Keratinocyte (primary cell): ENCODE measurements around the gene FAM193B. TPM values are rescaled to one million over a fixed set of nuclear protein-coding genes. Genes with fewer than 3 reads are reported as not detected.

Experiments
- DNase-seq: peaks from one replicate; pipeline ENCODE4 v3.0.0-alpha.2; 2011; ENCODE audit warnings: low read depth, missing footprints, low spot score
- FAIRE-seq: peaks from 2 replicates; lab custom pipeline; 2011; peaks lifted over from hg19 to GRCh38; lab: Jason Lieb, UNC
- H2AFZ ChIP-seq: 2 replicates; pipeline ENCODE4 v1.6.0; 2012; ENCODE audit warnings: low read length, control low read depth, inconsistent platforms; ENCODE audit not compliant: control insufficient read depth
- H3K27ac ChIP-seq: 2 replicates; pipeline ENCODE4 v1.5.1; 2011; ENCODE audit warnings: low read length; ENCODE audit not compliant: control insufficient read depth, insufficient read depth
- H3K27me3 ChIP-seq: 3 replicates; pipeline ENCODE4 v1.6.0; 2011; ENCODE audit warnings: low read length; ENCODE audit not compliant: control insufficient read depth, insufficient read depth; ENCODE audit errors: extremely low read depth
- H3K36me3 ChIP-seq, 2 experiments: 2 replicates in 1 of 2; 3 replicates in 1 of 2; pipeline ENCODE4 v1.5.1; 2011; ENCODE audit warnings: low read length in 2 of 2, mild to moderate bottlenecking in 1 of 2; ENCODE audit not compliant: control insufficient read depth in 2 of 2, insufficient read depth in 2 of 2; ENCODE audit errors: extremely low read depth in 1 of 2
- H3K4me1 ChIP-seq: 3 replicates; pipeline ENCODE4 v1.5.1; 2011; ENCODE audit warnings: low read length; ENCODE audit not compliant: control insufficient read depth, insufficient read depth; ENCODE audit errors: extremely low read depth
- H3K4me2 ChIP-seq: 3 replicates; pipeline ENCODE4 v1.6.0; 2011; ENCODE audit warnings: low read depth, low read length; ENCODE audit not compliant: control insufficient read depth, insufficient read depth; ENCODE audit errors: extremely low read depth
- H3K4me3 ChIP-seq, 3 experiments: fragments of 200-600 bp in 1 of 3; sonication (generic) in 1 of 3; 2 replicates in 2 of 3; 3 replicates in 1 of 3; pipeline ENCODE4 v1.5.1; 2011 to 2016; ENCODE audit warnings: low read length in 3 of 3, mild to moderate bottlenecking in 3 of 3, control low read depth in 2 of 3, inconsistent platforms in 1 of 3, low read depth in 1 of 3, mixed read lengths in 1 of 3, mixed run types in 1 of 3, moderate library complexity in 1 of 3; ENCODE audit not compliant: control insufficient read depth in 2 of 3, insufficient read depth in 2 of 3; ENCODE audit errors: extremely low read depth in 1 of 3
- H3K79me2 ChIP-seq: 2 replicates; pipeline ENCODE4 v1.6.0; 2012; ENCODE audit warnings: low read length; ENCODE audit not compliant: control insufficient read depth, insufficient read depth
- H3K9ac ChIP-seq: 3 replicates; pipeline ENCODE4 v1.6.0; 2011; ENCODE audit warnings: low read length; ENCODE audit not compliant: control insufficient read depth, insufficient read depth; ENCODE audit errors: extremely low read depth
- H3K9me1 ChIP-seq: 3 replicates; pipeline ENCODE4 v1.6.0; 2011; ENCODE audit warnings: low read length; ENCODE audit not compliant: control insufficient read depth, insufficient read depth; ENCODE audit errors: extremely low read depth
- H3K9me3 ChIP-seq: 2 replicates; pipeline ENCODE4 v1.5.1; 2012; ENCODE audit warnings: low read depth, low read length; ENCODE audit not compliant: control insufficient read depth
- H4K20me1 ChIP-seq: 3 replicates; pipeline ENCODE4 v1.6.0; 2011; ENCODE audit warnings: low read length; ENCODE audit not compliant: control insufficient read depth, insufficient read depth; ENCODE audit errors: extremely low read depth
- EZH2 ChIP-seq: IDR thresholded peaks from one replicate; pipeline ENCODE4 v1.6.1; 2012; ENCODE audit warnings: inconsistent platforms, mild to moderate bottlenecking, low read length, moderate library complexity
- dilution Hi-C: fragments of 300-500 bp; cut with MboI; formaldehyde crosslinking; loops from one replicate; pipeline ENCODE4 v1.7.0; 2020; ENCODE audit warnings: low sequenced_read_pairs; ENCODE audit not compliant: extremely low pct_ligation_motif_present
- polyA plus RNA-seq, 5 experiments: library from polyadenylated mRNA; depleted of rRNA in 3 of 5; stranded (reverse) in 3 of 5; stranded (forward) in 1 of 5; unstranded in 1 of 5; fragments of >200 nt; gene quantifications; 1 replicate in 1 of 5; 2 replicates in 3 of 5; 3 replicates in 1 of 5; pipeline versions ENCODE4 v1.2.1 to v1.2.3, GENCODE V29; 2011 to 2012; ENCODE audit warnings: missing spikeins in 2 of 5, low read depth in 1 of 5, low replicate concordance in 1 of 5
- TF ChIP-seq, protein P1 (sequence below), 3 experiments: IDR thresholded peaks in 1 of 3; conservative IDR thresholded peaks in 1 of 3; optimal IDR thresholded peaks in 1 of 3; 2 replicates in 2 of 3; 3 replicates in 1 of 3; pipeline versions ENCODE3 to v1.5.1; 2011; ENCODE audit warnings: low read length in 3 of 3, mild to moderate bottlenecking in 3 of 3, moderate library complexity in 2 of 3, control low read depth in 1 of 3, inconsistent platforms in 1 of 3; ENCODE audit not compliant: insufficient read depth in 2 of 3; ENCODE audit errors: extremely low read depth in 1 of 3

Gene FAM193B
- polyA plus RNA-seq, 1 donor (not counting 4 experiments of a cell fraction or from before 2014, with no cell fraction given) = 27.5 TPM

DNA sequence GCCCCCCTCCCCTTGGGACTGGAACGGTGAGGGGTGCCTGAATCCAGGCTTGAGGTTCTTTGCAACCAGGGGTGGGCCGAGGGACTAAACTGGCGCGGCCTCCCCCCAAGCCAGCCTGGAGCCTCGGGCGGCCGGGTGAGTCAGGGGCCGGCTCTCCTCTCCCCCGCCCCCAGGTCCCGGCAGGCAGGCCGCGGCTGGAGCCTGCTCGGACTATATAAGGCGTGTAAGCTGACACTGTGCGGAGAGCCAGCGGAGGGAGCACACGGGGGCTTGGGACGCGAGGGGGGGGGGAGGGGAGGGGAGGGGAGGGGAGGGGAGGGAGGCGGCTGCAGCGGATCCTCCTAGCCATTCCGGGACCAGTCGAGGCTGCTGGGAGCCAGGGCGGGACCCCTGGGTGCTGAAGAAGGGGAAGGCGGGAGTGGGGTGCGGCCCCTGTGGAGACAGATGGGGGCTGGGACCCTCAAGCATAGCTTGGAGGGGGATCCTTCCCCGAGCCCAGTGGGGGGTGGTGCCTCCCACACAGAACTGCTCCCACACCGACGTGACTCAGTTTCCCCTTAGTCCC lies 57.6 kb downstream of the FAM193B start:
- dilution Hi-C loops = no loop called here
- H3K79me2 ChIP-seq = peaks cover 21% of the 10 kb centered on the region
- H3K27ac ChIP-seq = peak overlapping the region; percentile 67
- H2AFZ ChIP-seq = no peak overlapping the region
- no peaks in the 10 kb centered on the region for H3K9me3 ChIP-seq
- H3K4me1 ChIP-seq = peaks cover 42% of the 10 kb centered on the region
- H3K9me1 ChIP-seq = peaks cover 4% of the 10 kb centered on the region
- peak overlapping the region; percentile 77 to 81 (median 77) for H3K4me3 ChIP-seq
- H3K9ac ChIP-seq = peak overlapping the region; percentile 83
- peaks cover 3 to 12% of the 10 kb centered on the region in 2 experiments for H3K36me3 ChIP-seq
- no peaks in the 10 kb centered on the region for H3K27me3 ChIP-seq
- no peaks in the 10 kb centered on the region for H4K20me1 ChIP-seq
- DNase-seq = no peak
- peak overlapping the region; percentile 92 for H3K4me2 ChIP-seq
- TF ChIP-seq, protein P1, sequence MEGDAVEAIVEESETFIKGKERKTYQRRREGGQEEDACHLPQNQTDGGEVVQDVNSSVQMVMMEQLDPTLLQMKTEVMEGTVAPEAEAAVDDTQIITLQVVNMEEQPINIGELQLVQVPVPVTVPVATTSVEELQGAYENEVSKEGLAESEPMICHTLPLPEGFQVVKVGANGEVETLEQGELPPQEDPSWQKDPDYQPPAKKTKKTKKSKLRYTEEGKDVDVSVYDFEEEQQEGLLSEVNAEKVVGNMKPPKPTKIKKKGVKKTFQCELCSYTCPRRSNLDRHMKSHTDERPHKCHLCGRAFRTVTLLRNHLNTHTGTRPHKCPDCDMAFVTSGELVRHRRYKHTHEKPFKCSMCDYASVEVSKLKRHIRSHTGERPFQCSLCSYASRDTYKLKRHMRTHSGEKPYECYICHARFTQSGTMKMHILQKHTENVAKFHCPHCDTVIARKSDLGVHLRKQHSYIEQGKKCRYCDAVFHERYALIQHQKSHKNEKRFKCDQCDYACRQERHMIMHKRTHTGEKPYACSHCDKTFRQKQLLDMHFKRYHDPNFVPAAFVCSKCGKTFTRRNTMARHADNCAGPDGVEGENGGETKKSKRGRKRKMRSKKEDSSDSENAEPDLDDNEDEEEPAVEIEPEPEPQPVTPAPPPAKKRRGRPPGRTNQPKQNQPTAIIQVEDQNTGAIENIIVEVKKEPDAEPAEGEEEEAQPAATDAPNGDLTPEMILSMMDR (optimal IDR thresholded peaks at IDR 0.05 in 1 of 3, IDR thresholded peaks at IDR 0.05 in 1 of 3, conservative IDR thresholded peaks at IDR 0.05 in 1 of 3; ENCODE audit: extremely low read depth in 1 of 3, insufficient read depth in 2 of 3, low read length in 3 of 3) = no peak
- no peak for TF ChIP-seq EZH2
- FAIRE-seq = no peak

DNA sequence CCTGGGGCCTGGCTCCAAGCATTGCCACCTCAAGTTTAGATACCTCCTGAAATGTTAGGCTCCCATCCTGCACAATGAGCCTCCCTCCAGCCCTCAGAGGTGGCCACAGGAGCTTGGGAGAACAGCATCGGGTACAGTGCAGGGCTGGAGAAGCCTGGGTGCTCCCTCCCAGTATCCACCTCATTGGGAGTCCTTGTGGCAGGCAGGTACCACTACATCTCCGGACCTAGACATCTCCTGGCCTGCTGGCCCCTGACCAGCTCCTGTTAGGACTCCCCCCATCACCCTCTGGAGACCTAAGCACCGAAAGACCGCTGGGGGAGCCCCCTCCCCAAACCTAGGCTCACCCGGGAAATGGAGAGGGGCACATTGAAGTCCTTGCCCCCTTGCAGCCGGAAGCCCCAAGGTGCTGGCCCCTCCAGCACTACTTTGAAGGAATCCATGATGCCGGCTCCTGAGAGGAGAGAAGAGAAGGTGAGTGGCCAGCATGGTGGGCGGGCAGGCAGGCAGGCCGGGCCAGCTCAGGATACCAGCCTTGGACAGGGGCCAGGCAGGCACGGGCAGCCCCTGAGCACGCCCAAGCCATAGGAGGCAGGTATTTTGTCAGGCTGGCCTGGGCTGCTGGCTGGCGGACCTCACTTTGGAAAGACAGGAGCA lies 58.2 kb downstream of the FAM193B start:
- Histone ChIP-seq H3K4me1 (peaks cover 42% of the 10 kb centered on the region), H3K4me2 (peak overlapping the region; percentile 92), H3K9me1 (peaks cover 4% of the 10 kb centered on the region), H3K4me3 (peak overlapping the region; percentile 76 to 77 (median 77)), H3K9me3 (no peaks in the 10 kb centered on the region), H4K20me1 (peaks cover 2% of the 10 kb centered on the region), H3K27me3 (no peaks in the 10 kb centered on the region), H2AFZ (no peak overlapping the region), H3K9ac (peak overlapping the region; percentile 61), H3K36me3 (peaks cover 3 to 13% of the 10 kb centered on the region in 2 experiments), H3K27ac (peak overlapping the region; percentile 67), H3K79me2 (peaks cover 23% of the 10 kb centered on the region)
- no peak for TF ChIP-seq EZH2
- TF ChIP-seq, protein P1 (optimal IDR thresholded peaks at IDR 0.05 in 1 of 3, IDR thresholded peaks at IDR 0.05 in 1 of 3, conservative IDR thresholded peaks at IDR 0.05 in 1 of 3; ENCODE audit: extremely low read depth in 1 of 3, insufficient read depth in 2 of 3, low read length in 3 of 3) = peak in 2 of 3 experiments; percentile 56 to 62
- DNase-seq = peak; percentile 53
- peak; percentile 20 for FAIRE-seq
- dilution Hi-C loops = no loop called here
